ENCODE data around the gene KLHDC4.
"Not testable (repeated sequence)": the region's sequence is repeated elsewhere in the genome, so short reads cannot be mapped to it uniquely, and the experiment has no call there.

The KLHDC4 gene

GRCh38 chr16:87742781-87743490 lies 22.9 kb downstream of the KLHDC4 start:
- DNase-seq (ENCODE audit: low spot score): no peak

DNA sequence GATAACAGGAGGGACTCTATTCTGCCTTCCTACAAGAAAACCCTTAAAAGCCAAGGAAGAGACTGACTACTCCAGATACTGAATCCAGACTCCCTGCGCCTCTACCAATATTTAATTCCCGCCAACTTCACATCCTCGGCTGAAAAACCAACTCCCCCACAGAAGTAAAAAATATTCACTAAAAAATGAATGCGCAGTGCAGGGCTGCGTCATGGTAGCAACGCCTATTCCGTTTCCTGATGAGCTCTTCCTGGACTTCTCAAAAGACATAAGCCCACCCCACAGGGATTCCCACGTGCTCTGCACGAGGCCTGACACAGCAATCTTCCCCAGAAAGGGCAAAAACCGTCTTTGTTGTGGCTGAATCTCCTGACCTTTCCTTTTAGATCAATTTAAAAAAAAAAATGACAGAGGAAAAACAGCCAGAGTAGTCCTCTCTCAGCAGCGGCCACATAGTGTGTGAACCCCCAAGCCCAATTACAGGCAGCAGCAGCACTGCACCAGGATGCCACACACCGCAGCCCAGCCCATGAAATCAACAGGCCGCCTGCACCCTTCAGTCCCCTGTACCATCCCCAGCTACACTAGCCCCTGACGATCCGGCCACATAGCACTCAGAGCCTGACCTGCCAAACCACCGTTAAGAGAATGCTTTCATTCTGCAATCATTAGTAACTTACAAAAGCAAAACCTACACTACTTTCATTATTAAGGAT lies 23.9 kb downstream of the KLHDC4 start:
- DNase-seq (ENCODE audit: low spot score): no peak

DNA sequence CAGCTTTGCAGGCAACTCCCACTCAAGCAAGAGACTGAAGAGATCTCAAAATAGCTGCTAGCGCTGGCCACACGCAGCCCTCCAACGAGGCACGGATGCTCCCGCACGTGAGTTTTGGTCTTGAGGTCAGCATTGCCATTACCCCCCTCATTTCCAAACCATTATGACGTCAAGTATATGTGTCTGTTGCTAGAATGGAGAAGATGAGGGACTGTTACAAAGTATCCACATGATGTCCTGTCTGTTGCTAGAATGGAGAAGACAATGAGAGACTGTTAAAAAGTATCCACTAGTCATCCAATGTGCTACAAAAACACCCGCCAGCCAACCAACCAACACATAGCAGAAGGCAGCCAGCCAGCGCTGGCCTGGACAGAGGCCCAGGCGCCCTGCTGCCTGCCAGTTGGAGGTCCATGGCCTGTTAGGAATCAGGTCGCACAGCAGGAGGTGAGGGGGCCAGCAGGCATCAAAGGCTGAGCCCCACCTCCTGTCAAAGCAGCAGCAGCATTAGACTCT lies 24.8 kb downstream of the KLHDC4 start:
- DNase-seq (ENCODE audit: low spot score): no peak

GRCh38 chr16:87740441-87740840 lies 25.3 kb downstream of the KLHDC4 start:
- no peak for DNase-seq (ENCODE audit: low spot score)

- no peak for DNase-seq (ENCODE audit: low spot score)
Observed at GRCh38 chr16:87739801-87740200, 26.0 kb downstream of the KLHDC4 start.

DNA sequence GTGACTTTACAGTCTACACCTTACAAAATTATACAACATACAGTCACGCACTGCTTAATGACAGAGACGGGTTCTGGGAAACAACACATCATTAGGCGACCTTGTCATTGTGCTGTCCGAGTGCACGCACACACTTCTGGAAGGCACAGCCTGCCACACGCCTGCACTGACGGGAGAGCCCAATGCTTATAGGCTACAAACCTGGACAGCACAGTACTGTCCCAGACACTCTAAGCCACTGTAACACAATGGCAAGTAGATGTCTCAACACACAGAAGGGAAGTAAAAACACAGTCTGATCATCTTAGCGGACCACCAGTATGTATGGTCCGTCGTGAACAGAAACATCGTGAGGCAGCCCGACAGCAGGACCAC lies 29.8 kb downstream of the KLHDC4 start:
- DNase-seq (ENCODE audit: low spot score): no peak

- no peak for DNase-seq (ENCODE audit: low spot score)
Observed at GRCh38 chr16:87735270-87736007, 30.3 kb downstream of the KLHDC4 start.

DNA sequence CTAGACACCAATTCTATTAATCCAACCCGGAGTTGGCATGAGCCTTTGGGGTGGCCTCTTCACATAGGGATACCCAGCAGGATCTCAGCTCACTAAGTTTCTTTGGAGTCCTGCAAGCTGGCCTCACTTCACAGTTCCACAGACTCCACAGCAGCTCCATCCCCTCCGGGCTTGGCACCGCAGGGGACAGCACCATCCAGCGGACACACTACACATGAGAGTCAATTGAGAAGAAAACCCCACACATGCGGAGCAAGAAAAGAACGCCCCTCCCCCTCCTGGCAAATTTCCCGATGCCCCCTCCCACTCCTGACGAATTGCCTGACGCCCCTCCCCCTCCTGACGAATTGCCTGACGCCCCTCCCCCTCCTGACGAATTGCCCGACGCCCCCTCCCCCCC lies 31.1 kb downstream of the KLHDC4 start:
- DNase-seq (ENCODE audit: low spot score): no peak

- no peak for DNase-seq (ENCODE audit: low spot score)
Observed at GRCh38 chr16:87733190-87733589, 32.6 kb downstream of the KLHDC4 start.

- DNase-seq (ENCODE audit: low spot score): no peak
Observed at GRCh38 chr16:87731607-87732006, 34.2 kb downstream of the KLHDC4 start.

- DNase-seq (ENCODE audit: low spot score): no peak
Observed at GRCh38 chr16:87729266-87729954, 36.4 kb downstream of the KLHDC4 start.

DNA sequence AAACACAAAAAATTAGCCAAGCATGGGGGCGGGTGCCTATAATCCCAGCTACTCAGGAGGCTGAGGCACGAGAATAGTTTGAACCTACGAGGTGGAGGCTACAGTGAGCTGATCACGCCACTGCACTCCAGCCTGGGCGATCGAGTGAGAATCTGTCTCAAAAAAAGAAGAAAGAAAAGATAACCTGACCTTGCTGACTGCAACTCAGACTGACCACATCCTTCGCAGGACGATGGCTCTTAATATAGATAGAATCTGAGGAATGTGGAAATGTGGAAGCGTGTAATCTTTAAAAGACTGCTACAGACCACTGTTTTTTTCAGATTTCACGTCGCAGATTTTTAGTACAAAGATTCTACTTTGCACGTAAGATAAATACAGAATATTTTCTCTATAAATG lies 37.8 kb downstream of the KLHDC4 start:
- no peak for DNase-seq (ENCODE audit: low spot score)

DNA sequence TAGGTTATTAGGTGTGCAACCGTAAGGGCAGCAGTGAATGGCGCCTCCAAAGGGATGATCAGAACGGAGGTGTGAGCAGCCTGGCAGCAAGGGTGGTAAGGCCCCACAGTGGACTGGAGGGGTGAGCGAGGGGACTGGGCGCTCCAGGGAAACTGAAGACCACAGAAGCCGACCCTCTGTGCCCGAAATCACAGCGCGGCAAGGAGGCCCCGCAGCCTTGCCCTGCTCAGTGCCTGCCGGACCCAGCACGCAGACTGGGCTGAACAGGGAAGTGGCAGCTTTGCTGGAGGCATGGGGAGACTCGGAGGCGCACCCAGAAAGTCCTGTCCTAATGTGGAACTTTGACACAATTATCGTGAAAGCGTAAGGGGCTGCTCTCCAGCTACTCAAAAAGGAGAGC lies 38.4 kb downstream of the KLHDC4 start:
- DNase-seq (ENCODE audit: low spot score): no peak

GRCh38 chr16:87726577-87726976 lies 39.2 kb downstream of the KLHDC4 start:
- not testable (repeated sequence) for DNase-seq (ENCODE audit: low spot score)

DNA sequence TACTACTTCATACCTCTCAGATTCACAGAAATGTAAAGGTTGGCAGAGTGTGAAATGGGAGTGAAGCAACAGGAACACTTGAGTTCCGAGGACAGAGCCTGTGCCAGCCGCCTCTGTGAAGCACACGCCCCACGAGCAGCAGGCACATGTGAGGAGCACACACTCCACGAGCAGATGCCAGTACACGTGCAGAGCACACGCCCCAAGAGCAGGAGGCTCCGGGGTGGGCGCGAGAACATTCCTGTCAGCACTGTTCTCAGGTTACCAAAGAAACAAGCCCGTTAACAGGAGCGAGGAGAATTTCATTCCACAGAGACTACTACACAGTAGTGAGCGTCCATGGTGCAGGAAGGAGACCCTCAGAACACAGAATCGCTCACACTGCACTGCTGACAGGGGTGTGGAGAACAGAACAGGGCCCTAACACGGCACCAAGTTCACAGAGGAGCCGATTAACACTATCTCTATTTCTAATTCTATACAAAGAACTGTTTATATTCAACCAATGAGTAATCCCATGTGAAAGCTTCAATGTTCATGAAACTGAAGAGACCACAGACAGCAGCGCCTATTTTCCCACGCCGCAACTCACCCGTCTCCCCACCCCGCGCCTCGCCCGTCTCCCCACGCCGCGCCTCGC lies 40.1 kb downstream of the KLHDC4 start:
- DNase-seq (ENCODE audit: low spot score): no peak

DNA sequence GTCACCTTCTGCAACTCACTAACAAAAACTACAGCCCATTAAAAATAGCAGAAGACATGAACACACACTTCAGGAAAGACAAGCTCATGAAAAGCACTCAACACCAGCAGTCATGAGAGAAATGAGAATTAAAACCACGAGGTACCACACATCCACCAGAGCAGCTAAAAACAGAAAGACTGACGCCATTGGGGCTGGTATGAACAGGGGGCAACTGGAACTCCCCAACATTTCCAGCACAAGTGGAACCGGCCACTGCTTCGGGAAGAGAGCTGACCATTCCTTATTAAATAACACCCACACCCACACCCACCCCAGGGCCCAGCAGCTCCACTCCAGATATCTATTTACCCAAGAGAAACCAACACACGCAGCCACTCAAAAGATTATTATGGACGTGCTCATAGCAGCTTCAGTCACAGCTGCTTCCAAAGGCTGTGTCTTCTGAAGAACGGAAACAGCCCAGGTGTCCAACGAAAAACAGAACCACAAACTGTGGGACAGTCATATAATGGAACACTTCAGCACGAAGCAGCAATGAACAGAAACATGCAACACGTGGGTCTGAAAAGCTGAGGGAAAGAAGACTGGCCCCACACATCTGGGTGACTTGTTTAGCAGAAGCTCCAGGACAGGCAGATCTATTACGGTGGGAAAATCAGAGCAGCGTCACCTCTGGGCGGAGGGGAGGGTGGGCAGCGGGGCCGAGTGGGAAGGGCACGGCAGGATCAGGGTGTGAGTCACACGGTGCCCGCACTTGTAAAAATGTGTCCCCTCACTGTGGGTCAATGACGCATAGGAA lies 41.1 kb downstream of the KLHDC4 start:
- no peak for DNase-seq (ENCODE audit: low spot score)

DNA sequence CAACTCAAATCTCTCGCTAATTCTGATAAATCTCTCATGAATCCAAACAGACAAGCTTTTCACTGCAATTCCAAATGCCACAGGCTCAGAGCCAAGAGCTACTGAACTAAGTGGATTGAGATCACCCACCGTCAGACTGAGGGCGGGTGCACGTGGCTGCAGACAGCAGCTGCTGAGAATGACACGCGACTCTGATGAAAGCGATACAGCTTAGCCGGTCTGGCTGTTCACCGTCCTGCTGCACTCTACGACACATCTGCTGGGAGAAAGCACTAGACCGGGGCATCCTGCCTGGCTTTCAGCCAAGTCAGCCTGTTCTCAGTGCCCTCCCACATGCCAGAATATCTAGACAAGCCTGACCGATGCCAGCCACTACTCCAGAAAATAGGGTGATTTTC lies 42.6 kb downstream of the KLHDC4 start:
- DNase-seq (ENCODE audit: low spot score): no peak

DNA sequence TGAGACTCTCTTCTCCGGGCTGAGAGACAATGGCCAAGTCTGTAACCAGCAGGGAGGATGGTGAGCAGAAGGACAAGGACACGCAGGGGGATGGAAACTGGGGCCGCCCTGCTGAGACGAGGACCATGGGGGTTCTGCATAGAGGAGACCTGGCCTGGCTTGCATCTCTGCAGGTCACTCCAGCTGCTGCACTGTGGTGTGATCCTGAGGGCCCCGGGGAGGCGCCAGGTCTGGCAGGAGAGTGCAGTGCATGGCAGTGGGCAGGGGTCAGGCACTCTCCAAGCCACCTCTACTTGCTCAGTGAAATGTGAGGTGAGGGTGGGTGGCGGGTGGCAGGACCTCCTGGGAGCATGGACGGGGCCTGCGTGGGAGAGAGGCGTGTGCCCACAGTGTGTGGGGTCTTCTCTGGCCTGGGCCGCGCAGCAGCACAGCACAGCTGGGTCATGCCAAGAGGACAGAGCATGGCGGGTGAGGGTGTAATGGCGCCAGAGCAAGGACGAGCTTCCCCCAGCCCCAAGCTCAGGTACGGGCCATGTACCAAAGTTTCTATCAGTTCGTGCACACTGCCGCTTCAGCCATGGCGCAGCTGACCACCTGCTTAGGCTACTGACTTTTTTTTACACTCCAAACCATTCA lies 43.1 kb downstream of the KLHDC4 start:
- DNase-seq (ENCODE audit: low spot score): no peak

DNA sequence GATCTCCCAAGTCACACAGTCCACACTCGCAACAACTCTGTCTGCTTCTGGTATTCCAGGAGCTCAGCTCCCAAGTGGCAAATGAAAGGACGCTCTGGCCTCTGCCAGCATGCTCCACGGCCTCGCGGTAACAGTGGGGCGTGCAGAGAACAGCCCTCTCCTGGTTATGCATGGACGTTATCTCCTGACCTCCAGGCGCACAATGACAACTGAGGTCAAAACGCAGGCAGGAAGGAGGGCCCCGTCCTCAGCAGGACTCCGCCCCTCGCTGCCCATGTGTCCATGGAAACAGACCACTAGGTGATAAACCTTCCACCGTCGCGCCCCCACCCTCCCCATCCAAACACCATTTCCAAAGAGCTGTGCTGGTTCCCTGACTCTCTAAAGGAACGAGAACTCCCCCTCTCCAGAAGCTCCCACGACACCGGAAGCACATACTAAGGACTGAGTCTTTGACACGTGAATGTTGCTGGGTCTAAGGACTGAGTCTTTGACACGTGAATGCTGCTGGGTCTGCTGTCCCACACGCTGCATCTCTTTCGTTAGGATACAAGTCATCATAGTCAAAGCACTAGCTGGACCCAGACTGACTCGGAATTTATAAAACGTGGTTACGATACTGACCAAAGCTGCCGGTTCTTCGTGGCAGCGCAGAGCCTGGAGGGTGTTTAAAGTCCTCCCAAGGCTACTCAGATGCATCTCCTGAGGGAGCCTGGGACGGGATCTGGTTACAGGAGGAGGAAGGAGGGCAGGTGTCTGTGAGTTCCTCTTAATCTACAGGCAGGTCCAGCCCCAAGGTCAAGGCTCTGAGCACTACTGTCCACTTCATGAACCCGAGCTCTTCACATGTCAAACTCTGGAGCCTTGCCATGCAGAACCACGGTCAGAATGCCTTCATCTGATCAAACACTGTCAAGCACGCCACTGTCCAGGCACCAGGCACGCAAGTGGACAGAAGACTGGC lies 43.9 kb downstream of the KLHDC4 start:
- no peak for DNase-seq (ENCODE audit: low spot score)

All from CD4-positive, alpha-beta T cell treated with Interleukin-6 at 100 ng/mL for 8 hours (primary cell).